Lower lobe of right lung (tissue), 2 donors: Measurements from ENCODE around the gene PVALB. TPM values are rescaled to one million over a fixed set of nuclear protein-coding genes. Genes with fewer than 3 reads are reported as not detected.

Experiments used
- ATAC-seq, 2 donors: fragments of 200-7000 bp; cut with Tn5 transposase; one replicate each; pipeline ENCODE4 v1.9.1; 2020 to 2022; ENCODE audit warnings: mild to moderate bottlenecking in 2 of 2, moderate library complexity in 2 of 2
- DNase-seq: peaks from one replicate; pipeline ENCODE4 v3.0.0-alpha.2; 2020
- H3K27ac ChIP-seq: fragments of 200-600 bp; one replicate; pipeline ENCODE4 v1.8.0; 2022
- H3K27me3 ChIP-seq: fragments of 200-600 bp; one replicate; pipeline ENCODE4 v1.8.0; 2022; ENCODE audit warnings: low read depth
- H3K36me3 ChIP-seq: fragments of 200-600 bp; one replicate; pipeline ENCODE4 v1.8.0; 2022; ENCODE audit warnings: mild to moderate bottlenecking
- H3K4me1 ChIP-seq: fragments of 200-600 bp; one replicate; pipeline ENCODE4 v1.8.0; 2022
- H3K4me3 ChIP-seq: fragments of 200-600 bp; one replicate; pipeline ENCODE4 v1.8.0; 2022; ENCODE audit warnings: mild to moderate bottlenecking
- H3K9me3 ChIP-seq: fragments of 200-600 bp; one replicate; pipeline ENCODE4 v1.8.0; 2022
- intact Hi-C: fragments of 100-400 bp; cut with DNase I; formaldehyde crosslinking; loops from one replicate; pipeline ENCODE4 v1.11.0; 2022
- total RNA-seq: library from RNA; stranded (reverse); fragmentation: NEBNext Ultra II Directional; extraction: Animal tissue kit (Norgen Biotek cat#: 25700); gene quantifications from one replicate; pipeline ENCODE4 v1.2.1, GENCODE V29; 2021
- TF ChIP-seq, protein P1 (sequence below): fragments of 200-600 bp; IDR thresholded peaks from one replicate; pipeline ENCODE4 v1.8.0; 2022; ENCODE audit warnings: antibody characterized with exemption, mild to moderate bottlenecking
- donor health status: DM: no; HTN: yes; CAD: no; lungs with severe emphysema.

Gene PVALB
- total RNA-seq, 1 donor from 2014 or later, result 4.5 TPM

DNA sequence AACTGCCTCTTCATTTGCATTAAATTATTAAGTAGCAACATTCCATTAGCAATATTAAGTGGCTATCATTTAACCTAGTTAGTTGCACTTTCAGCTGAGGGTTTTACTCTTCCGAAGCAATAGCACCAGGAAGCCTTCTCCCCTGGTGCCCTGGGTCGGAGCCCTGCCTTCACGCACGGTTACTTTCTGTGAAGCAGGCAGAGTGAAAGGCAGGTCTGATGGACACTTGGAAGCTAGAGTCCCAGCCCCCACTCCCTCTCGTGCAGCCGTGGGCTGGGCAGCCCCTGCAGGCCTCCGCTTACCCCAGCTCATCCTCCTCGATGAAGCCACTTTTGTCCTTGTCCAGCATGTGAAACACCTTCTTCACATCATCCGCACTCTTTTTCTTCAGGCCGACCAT lies 2.0 kb downstream of the PVALB start:
- no peaks in the 10 kb centered on the region for H3K36me3 ChIP-seq
- no peaks in the 10 kb centered on the region for H3K9me3 ChIP-seq
- intact Hi-C loops, result no loop called here
- H3K4me1 ChIP-seq, result peaks cover 14% of the 10 kb centered on the region
- H3K4me3 ChIP-seq, result no peak overlapping the region
- DNase-seq (no peak), ATAC-seq (no peak)
- peaks cover 70% of the 10 kb centered on the region for H3K27me3 ChIP-seq
- TF ChIP-seq, protein P1, sequence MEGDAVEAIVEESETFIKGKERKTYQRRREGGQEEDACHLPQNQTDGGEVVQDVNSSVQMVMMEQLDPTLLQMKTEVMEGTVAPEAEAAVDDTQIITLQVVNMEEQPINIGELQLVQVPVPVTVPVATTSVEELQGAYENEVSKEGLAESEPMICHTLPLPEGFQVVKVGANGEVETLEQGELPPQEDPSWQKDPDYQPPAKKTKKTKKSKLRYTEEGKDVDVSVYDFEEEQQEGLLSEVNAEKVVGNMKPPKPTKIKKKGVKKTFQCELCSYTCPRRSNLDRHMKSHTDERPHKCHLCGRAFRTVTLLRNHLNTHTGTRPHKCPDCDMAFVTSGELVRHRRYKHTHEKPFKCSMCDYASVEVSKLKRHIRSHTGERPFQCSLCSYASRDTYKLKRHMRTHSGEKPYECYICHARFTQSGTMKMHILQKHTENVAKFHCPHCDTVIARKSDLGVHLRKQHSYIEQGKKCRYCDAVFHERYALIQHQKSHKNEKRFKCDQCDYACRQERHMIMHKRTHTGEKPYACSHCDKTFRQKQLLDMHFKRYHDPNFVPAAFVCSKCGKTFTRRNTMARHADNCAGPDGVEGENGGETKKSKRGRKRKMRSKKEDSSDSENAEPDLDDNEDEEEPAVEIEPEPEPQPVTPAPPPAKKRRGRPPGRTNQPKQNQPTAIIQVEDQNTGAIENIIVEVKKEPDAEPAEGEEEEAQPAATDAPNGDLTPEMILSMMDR, result no peak
- no peak overlapping the region for H3K27ac ChIP-seq

DNA sequence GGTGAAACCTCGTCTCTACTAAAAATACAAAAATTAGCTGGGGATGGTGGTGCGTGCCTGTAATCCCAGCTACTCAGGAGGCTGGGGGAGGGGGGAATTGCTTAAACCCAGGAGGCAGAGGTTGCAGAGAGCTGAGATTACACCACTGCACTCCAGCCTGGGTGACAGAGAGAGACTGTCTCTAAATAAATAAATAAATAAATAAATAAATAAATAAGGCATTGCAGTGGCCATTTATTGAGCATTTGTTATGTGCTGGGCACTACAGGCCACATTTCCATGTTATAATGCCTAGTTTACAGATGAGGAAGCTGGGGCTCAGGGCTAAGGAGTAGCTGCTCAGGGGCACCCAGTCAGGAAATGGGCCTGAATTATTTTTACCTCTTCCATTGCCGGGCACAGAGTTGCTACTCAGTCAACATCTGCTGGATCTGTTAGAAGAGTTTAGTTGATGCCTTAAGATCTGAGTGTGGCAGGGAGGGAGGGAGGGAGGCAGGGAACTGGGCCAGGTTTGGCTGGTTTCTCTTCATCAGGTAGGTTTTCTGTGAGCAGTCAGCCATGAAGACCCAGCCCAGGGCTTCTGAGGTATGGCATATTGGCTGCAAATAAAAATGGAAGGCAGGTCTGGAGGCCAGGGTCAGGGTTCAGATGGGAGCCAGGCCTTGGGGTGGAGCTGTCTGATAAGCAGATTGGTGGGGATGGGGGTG lies 5.6 kb downstream of the PVALB start:
- DNase-seq (no peak), ATAC-seq (no peak)
- H3K27me3 ChIP-seq, result peaks cover 41% of the 10 kb centered on the region

DNA sequence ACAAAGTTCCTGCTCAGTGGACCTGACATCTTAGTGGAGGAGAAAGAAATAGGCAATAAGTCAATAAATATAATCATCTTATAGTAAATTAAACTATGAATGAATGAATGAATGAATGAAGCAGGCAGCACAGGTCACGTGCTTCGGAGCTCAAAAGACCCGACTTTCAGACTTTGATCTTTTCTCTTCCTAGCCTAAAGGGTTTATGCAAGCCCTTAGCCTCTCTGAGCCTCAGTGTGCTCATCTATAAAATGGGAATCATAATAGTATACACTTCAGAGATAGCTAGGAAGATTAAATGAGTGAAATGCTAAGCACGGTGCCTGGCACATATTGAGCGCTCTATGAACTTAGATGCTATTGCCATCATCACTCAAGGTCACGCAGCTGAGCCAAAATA lies 7.5 kb downstream of the PVALB start:
- TF ChIP-seq, protein P1, result no peak
- intact Hi-C loops, result no loop called here
- no peaks in the 10 kb centered on the region for H3K4me1 ChIP-seq
- no peak for ATAC-seq
- no peak for DNase-seq
- no peak overlapping the region for H3K4me3 ChIP-seq
- peaks cover 27% of the 10 kb centered on the region for H3K27me3 ChIP-seq
- H3K36me3 ChIP-seq, result no peaks in the 10 kb centered on the region
- no peak overlapping the region for H3K27ac ChIP-seq
- H3K9me3 ChIP-seq, result no peaks in the 10 kb centered on the region

More for the DNA sequence above, 5.6 kb downstream of the PVALB start:
- H3K4me3 ChIP-seq, result no peak overlapping the region
- intact Hi-C loops, result no loop called here
- TF ChIP-seq, protein P1, result no peak
- H3K27ac ChIP-seq, result no peak overlapping the region
- peaks cover 2% of the 10 kb centered on the region for H3K4me1 ChIP-seq
- no peaks in the 10 kb centered on the region for H3K36me3 ChIP-seq
- no peaks in the 10 kb centered on the region for H3K9me3 ChIP-seq

- Histone ChIP-seq H3K9me3 (no peaks in the 10 kb centered on the region), H3K27me3 (peaks cover 27% of the 10 kb centered on the region), H3K27ac (no peak overlapping the region), H3K4me1 (no peaks in the 10 kb centered on the region), H3K4me3 (no peak overlapping the region), H3K36me3 (no peaks in the 10 kb centered on the region)
- DNase-seq (no peak), ATAC-seq (no peak)
- TF ChIP-seq, protein P1, result no peak
- intact Hi-C loops, result no loop called here
Observed at GRCh38 chr22:36808721-36809344, 8.0 kb downstream of the PVALB start.

DNA sequence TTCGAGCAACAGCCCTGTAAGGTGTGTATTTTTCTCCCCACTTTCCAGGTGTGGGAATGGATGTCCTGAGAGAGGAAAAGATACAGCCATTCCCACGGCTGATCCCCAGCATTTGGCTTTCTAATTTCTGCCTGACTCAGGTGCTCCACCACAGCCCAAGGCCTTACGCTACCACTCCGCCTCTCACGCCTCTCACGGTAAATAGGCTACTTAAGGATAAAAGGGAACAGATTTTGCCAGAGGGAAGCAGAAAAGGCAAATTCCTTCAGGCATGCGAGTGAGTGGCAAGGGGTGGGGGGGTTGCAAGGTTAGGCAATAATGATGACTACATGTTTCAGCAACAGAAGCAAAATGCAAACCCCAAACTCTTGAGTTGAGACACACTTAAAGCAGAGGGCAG lies 9.2 kb downstream of the PVALB start:
- H3K9me3 ChIP-seq, result no peaks in the 10 kb centered on the region
- intact Hi-C loops, result no loop called here
- H3K4me3 ChIP-seq, result no peak overlapping the region
- ATAC-seq, result peak; percentile 56 to 57
- no peak overlapping the region for H3K27ac ChIP-seq
- DNase-seq, result no peak
- no peaks in the 10 kb centered on the region for H3K36me3 ChIP-seq
- H3K4me1 ChIP-seq, result no peaks in the 10 kb centered on the region
- H3K27me3 ChIP-seq, result peaks cover 18% of the 10 kb centered on the region
- TF ChIP-seq, protein P1, result no peak
